ENCODE measurements around the gene C1GALT1.

The C1GALT1 gene

DNA sequence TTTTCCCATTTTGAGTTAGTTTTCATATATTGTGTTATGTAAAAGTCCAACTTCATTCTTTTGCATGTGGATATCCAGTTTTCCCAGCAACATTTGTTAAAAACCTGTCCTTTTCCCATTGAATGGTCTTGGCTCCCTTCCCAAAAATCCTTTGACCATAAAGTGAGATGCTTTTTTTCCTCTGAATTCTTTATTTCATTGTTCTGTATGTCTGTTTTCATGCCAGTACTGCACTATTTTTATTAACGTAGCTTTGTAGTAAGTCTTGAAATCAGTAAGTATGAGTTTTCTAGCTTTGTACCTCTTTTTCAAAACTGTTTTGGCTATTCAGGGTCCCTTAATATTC lies 20.0 kb downstream of the C1GALT1 start:
- no peak for DNase-seq

- DNase-seq: no peak
Measured at GRCh38 chr7:7203813-7204575, 21.6 kb downstream of the C1GALT1 start.

- no peak for DNase-seq
Measured at GRCh38 chr7:7207876-7208275, 25.5 kb downstream of the C1GALT1 start.

GRCh38 chr7:7208520-7208919 lies 26.2 kb downstream of the C1GALT1 start:
- DNase-seq: no peak

GRCh38 chr7:7209412-7210050 lies 27.2 kb downstream of the C1GALT1 start:
- DNase-seq: no peak

GRCh38 chr7:7210475-7211237 lies 28.3 kb downstream of the C1GALT1 start:
- no peak for DNase-seq

DNA sequence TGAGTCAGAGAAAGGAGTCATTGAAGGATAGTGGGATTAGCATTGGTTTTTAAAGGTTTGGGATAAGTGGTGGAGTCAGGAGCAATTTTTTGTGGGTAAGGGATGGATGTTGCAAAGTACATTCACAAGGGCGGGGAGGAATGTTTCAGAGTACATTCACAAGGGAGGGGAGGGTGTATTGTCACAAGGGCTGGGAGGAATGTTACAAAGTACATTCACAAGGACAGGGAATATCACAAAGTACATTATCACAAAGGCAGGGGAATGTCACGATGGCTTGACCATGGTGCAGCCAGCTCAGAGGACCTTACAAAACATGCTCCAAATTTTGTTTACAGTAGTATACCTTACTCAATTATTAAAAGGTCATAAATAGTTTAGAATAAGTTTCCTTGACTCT lies 30.3 kb downstream of the C1GALT1 start:
- DNase-seq: no peak

GRCh38 chr7:7214398-7215347 lies 32.3 kb downstream of the C1GALT1 start:
- DNase-seq: no peak

DNA sequence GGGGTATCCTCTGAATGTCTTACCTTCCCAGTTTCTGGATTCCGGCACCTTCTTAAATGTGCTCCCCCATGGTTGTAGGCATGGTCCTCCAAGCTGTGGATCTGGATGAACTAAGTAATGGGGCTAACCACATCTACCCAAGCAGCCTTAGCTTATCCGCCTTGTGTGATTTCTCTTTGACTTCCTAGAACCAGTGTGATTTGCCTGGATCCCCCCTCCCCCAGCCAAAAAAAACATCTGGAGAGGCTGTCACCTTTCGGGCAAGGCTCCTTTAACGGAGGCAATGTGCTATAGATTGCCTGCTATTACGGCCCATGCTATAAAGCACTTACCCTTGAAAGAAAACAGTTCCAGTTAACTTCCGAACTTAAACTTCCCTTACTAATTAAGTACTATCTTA lies 33.9 kb downstream of the C1GALT1 start:
- DNase-seq: no peak

DNA sequence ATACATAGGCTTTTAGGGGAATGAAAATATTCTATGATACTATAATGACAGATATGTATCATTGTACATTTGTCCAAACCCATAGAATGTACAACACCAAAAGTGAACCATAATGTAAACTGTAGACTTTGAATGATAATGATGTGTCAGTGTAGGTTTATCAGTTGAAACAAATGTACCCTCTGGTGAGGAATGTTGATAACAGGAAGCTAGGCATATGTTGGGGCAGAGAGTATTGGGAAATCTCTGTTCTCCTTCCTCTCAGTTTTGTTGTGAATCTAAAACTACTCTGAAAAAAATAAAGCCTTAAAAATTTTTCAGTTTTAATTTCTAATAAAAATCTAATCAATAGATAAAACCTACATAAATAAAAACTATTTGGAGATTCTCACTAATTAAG lies 36.9 kb downstream of the C1GALT1 start:
- DNase-seq: no peak

- DNase-seq: no peak
Measured at GRCh38 chr7:7220821-7221220, 38.5 kb downstream of the C1GALT1 start.

GRCh38 chr7:7221599-7222038 lies 39.3 kb downstream of the C1GALT1 start:
- no peak for DNase-seq

DNA sequence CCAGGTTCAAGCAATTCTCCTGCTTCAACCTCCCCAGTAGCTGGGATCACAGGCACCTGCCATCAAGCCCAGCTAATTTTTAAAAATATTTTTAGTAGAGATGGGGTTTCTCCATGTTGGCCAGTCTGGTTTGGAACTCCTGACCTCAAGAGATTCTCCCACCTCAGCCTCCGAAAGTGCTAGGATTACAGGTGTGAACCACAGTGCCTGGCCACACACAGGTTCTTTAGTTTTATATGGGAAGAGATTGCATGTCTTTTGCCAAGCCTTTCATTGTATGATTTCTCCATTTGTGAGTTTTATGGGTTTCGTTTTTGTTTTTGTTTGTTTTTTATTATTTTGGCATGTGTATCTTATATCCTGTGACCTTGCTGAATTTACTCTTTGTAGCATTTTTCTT lies 40.9 kb downstream of the C1GALT1 start:
- DNase-seq: no peak

- DNase-seq: no peak
Measured at GRCh38 chr7:7226407-7226806, 44.1 kb downstream of the C1GALT1 start.

DNA sequence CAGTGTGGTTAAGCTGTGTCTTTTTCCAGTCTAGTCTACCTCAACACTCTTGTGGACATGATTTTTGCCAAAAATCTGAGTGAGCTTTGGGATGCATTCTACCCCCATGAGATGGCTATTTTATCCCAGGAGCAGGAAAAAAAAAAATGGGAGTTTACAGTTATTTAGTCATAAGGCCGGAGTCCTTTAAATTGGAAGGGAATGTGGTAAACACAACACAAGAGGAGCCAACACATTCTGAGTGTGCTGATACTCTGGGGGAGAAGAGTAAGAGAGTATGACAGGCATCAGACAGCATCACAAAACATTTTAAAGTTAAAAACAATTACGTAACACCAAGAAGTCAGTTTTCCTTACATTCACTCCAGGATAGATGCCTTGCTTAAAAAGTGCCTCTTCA lies 46.1 kb downstream of the C1GALT1 start:
- no peak for DNase-seq

GRCh38 chr7:7228967-7229366 lies 46.6 kb downstream of the C1GALT1 start:
- no peak for DNase-seq

DNA sequence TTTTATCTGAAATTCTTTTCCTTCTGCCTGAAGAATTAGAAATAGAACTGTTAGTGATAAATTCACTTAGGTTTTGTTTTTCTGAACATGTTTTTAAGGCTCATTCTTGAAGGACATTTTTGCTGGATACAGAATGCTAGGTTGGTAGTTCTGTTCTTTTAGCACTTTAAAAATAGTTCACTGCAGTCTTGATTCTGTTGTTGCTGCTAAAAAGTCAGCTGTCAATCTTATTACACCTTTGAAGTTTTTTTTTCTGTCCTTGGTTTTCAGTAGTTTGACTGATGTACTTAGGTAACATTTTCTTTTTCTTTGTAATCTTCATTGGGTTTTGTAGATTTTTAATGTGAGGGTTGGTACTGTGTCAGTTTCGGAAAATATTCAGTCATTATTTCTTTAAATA lies 48.7 kb downstream of the C1GALT1 start:
- no peak for DNase-seq

GRCh38 chr7:7231865-7232264 lies 49.5 kb downstream of the C1GALT1 start:
- DNase-seq: no peak

DNA sequence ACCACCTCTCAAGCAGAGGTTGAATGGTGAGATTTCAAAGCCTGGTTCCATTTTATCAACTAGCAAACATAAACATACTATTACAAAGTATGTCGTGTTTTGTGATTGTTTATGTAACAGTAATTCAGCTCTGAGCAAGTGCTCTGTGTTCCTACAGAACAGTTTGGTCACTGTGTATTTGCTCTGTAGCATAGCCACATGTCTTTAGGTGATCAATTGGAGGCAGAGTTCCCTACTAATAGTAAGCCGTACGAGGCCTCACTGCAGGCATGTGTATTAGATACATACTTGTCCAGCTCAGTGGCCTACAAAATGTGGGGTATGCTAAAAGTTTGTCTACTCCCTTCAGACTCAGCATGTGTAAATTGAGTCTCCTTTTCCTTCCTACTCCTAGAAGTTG lies 53.0 kb downstream of the C1GALT1 start:
- no peak for DNase-seq

DNA sequence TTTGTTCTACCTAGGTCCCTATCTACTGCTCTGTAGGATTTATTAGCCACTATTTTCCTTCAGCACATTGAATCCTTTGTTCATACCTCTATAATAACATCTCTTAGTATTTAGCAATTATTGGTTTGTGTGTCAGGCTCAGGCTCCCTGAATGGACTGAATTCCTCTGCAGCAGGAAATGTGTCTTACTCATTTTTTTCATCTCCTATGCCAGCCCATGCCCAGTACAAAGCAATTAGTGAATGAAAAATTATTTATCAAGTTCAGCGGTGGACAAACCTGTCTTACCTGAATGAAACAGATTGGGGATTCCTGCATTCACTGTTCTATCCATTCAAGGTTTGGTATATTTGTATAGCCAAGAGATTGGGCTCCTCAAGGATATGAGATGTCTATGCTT lies 53.7 kb downstream of the C1GALT1 start:
- no peak for DNase-seq

DNA sequence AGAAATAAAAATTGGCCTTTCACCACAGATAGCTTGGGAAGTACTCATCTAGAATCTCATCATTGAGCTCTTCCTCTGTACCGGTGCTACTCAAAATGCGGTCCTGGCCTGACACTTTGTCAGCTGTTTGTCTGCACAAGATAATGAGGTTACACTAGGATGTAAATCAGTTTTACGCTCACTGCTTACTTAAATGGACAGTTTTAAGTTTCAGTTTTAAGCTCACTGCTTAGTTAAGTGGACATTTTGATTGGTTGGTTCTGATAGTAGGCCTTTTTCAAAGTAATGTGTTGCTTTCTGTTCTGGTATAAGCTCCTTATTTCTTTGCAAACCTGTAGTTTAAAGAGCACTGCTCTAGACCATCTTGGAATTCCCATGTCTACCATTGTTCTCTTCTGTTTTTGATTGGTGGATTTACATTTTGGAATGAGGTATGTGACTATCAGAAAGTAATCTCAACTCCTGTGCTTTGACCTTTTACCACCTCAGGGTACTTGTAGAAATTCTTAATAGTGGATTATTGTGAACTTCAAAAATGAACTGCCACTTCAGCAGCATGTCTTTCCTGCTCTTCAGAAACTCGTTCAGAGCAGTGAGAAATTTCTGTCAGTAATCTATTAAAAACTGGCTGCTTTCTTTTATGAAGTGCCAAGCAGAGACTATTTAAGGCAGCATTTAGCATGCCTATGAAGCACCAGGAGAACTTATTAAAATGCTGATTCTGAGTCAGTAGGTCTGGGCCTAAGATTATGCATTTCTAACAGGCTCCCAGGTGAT lies 55.0 kb downstream of the C1GALT1 start:
- DNase-seq: no peak

GRCh38 chr7:7237978-7238267 lies 55.6 kb downstream of the C1GALT1 start:
- DNase-seq: no peak
